ENCODE data around the gene ABLIM1.

GRCh38 chr10:114706458-114707055, 48.5 kb upstream of the ABLIM1 start:
- TF ChIP-seq POLR2A (IDR thresholded peaks at IDR 0.05), result no peak
- TF ChIP-seq CTCF (IDR thresholded peaks at IDR 0.05 in 8 of 11, conservative IDR thresholded peaks at IDR 0.05 in 3 of 11), result no peak
